ENCODE results near the gene KSR1. TPM values are rescaled to one million over a fixed set of nuclear protein-coding genes. Genes with fewer than 3 reads are reported as not detected.
A peak's percentile ranks its signal among the peaks of the same experiment; 100 is the strongest.

Gene KSR1
- total RNA-seq, 1 donor from 2014 or later = 59.6 TPM

- peak overlapping the region; percentile 32 for H3K27ac ChIP-seq
- DNase-seq = no peak
- no peak overlapping the region for H3K4me3 ChIP-seq
- TF ChIP-seq, protein P1, sequence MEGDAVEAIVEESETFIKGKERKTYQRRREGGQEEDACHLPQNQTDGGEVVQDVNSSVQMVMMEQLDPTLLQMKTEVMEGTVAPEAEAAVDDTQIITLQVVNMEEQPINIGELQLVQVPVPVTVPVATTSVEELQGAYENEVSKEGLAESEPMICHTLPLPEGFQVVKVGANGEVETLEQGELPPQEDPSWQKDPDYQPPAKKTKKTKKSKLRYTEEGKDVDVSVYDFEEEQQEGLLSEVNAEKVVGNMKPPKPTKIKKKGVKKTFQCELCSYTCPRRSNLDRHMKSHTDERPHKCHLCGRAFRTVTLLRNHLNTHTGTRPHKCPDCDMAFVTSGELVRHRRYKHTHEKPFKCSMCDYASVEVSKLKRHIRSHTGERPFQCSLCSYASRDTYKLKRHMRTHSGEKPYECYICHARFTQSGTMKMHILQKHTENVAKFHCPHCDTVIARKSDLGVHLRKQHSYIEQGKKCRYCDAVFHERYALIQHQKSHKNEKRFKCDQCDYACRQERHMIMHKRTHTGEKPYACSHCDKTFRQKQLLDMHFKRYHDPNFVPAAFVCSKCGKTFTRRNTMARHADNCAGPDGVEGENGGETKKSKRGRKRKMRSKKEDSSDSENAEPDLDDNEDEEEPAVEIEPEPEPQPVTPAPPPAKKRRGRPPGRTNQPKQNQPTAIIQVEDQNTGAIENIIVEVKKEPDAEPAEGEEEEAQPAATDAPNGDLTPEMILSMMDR (IDR thresholded peaks at IDR 0.05) = no peak
- H3K9me3 ChIP-seq = no peaks in the 10 kb centered on the region
- peaks cover 48% of the 10 kb centered on the region for H3K4me1 ChIP-seq
- intact Hi-C loops (cut with DNase I) = no loop called here
- no peaks in the 10 kb centered on the region for H3K36me3 ChIP-seq
- ATAC-seq = peak; percentile 11 to 21
- H3K27me3 ChIP-seq (ENCODE audit: low read depth) = no peaks in the 10 kb centered on the region
Measured at GRCh38 chr17:27466376-27466742, 10.1 kb downstream of the KSR1 start.

- Histone ChIP-seq H3K9me3 (no peaks in the 10 kb centered on the region), H3K4me3 (no peak overlapping the region), H3K27ac (peak overlapping the region; percentile 32), H3K27me3 (ENCODE audit: low read depth) (no peaks in the 10 kb centered on the region), H3K36me3 (no peaks in the 10 kb centered on the region), H3K4me1 (peaks cover 48% of the 10 kb centered on the region)
- intact Hi-C loops (cut with DNase I) = no loop called here
- TF ChIP-seq, protein P1 (IDR thresholded peaks at IDR 0.05) = no peak
- ATAC-seq (peak; percentile 57 to 69), DNase-seq (peak; percentile 63)
Measured at GRCh38 chr17:27466743-27467375, 10.6 kb downstream of the KSR1 start.

DNA sequence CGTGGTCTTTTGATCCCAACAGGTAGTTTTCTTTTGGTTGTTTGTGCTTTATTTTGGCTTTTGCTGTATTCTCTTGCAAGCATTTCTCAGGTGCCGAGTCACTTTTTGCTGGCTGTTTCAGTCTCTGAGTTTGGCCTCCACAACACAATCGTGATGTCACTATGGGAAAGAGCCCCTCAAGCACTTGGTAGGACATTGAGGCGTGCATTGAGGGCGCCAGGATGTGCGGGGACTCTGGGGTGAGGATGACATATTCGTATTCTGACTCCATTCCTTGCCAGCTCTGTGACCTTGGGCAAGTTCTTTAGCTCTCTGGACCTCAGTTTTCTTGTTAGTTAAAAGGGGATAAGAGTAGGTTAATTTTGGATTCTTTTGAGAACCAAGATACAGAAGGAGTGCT lies 13.0 kb downstream of the KSR1 start:
- DNase-seq (no peak), ATAC-seq (no peak)
- no peaks in the 10 kb centered on the region for H3K36me3 ChIP-seq
- TF ChIP-seq, protein P1 (IDR thresholded peaks at IDR 0.05) = no peak
- H3K4me1 ChIP-seq = peaks cover 59% of the 10 kb centered on the region
- no peaks in the 10 kb centered on the region for H3K27me3 ChIP-seq (ENCODE audit: low read depth)
- intact Hi-C loops (cut with DNase I) = no loop called here
- no peaks in the 10 kb centered on the region for H3K9me3 ChIP-seq
- H3K27ac ChIP-seq = no peak overlapping the region
- no peak overlapping the region for H3K4me3 ChIP-seq

DNA sequence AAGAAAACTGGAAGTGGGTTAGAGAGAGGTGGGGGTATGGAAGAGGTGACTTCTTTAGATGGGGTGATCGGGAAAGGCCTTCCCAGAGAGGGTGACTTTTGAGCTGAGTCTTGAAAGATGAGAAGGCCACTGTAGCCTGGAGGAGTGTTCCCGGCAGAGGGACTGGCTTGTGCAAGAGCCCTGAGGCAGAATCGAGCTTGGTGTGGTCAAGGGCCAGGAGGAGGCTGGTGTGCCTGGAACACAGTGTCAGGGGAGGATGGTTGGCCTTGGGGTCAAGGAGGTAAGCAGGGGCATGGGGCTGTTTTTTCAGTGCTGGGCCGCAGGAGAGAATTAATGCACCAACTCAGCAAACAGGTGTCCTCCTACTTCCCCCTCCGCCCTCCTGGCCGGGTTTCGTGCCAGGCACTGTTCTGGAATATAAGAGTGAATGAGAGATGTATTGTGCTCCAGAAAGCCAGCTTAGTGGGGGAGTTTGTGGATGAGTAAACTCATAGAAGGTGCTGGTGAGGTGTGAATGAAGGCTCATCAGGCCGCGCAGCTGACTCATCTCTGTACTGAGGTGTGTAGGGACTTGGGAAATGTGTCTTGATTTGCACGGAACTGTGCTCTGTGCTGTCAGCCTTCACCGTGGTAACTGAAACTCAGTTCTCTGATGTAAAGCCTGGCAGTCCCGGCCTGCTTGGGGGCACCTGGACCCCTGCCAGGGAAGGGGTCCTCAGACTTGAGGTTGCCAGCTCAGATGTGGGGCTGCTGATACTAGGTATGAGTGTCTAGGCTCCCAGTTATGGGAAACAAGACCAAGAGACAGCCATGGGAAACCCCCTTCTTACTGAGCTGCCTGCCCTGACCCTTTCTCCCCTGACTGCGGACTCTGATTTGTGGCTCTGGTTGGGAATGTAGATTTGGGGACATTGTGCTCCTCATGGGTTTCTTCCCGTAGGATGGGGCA lies 15.3 kb downstream of the KSR1 start:
- TF ChIP-seq, protein P1 (IDR thresholded peaks at IDR 0.05) = no peak
- DNase-seq = no peak
- ATAC-seq = peak in 1 of 2 donors; percentile 39
- Histone ChIP-seq H3K4me1 (peaks cover 63% of the 10 kb centered on the region), H3K27ac (no peak overlapping the region), H3K4me3 (no peak overlapping the region), H3K27me3 (ENCODE audit: low read depth) (no peaks in the 10 kb centered on the region), H3K36me3 (no peaks in the 10 kb centered on the region), H3K9me3 (no peaks in the 10 kb centered on the region)
- intact Hi-C loops (cut with DNase I) = no loop called here

DNA sequence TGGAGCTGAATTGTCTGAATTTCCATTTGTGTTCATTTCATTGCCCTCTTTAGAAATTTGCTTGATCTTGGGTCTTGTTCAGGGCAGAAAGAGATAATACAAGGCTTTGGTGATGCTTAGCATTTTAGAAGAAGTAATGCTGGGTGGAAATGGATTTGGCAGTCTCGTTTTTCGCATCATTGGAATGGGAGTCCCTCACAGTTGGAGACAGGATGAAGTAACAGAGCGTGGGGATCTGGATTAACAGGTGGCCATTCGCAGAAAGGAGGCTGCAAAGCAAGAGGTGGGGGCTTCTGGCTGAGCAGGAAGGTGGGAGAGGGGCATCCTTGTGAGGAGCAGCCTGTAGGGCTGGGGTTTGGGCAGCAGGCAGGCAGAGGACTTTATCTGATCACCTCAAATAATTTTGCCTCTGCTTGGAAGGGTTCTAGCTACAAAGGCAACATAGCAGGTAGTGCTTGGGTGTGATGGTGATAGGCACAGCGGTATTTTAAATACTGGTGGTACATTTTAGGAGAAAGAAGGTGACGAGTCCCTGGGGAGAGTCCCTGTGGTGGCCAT lies 17.0 kb downstream of the KSR1 start:
- H3K27ac ChIP-seq = peak overlapping the region; percentile 70
- H3K9me3 ChIP-seq = no peaks in the 10 kb centered on the region
- intact Hi-C loops (cut with DNase I) = no loop called here
- no peaks in the 10 kb centered on the region for H3K36me3 ChIP-seq
- ATAC-seq = no peak
- no peak overlapping the region for H3K4me3 ChIP-seq
- TF ChIP-seq, protein P1 (IDR thresholded peaks at IDR 0.05) = no peak
- no peak for DNase-seq
- peaks cover 59% of the 10 kb centered on the region for H3K4me1 ChIP-seq
- no peaks in the 10 kb centered on the region for H3K27me3 ChIP-seq (ENCODE audit: low read depth)
